GM23338 (cell line): ENCODE results near the gene KIF5A.
A peak's percentile ranks its signal among the peaks of the same experiment; 100 is the strongest.

ENCODE experiments used
- EZH2 ChIP-seq: fragments of 200-600 bp; sonication (generic); IDR thresholded peaks from one replicate; pipeline ENCODE4 v1.8.0; 2017; ENCODE audit warnings: antibody characterized with exemption, mild to moderate bottlenecking, low read depth; ENCODE audit not compliant: unreplicated experiment
- EZH2phosphoT487 ChIP-seq: fragments of 200-600 bp; sonication (generic); IDR thresholded peaks from one replicate; pipeline ENCODE4 v1.8.1; 2018; ENCODE audit warnings: antibody characterized with exemption; ENCODE audit not compliant: unreplicated experiment
- JUNB ChIP-seq: IDR thresholded peaks from one replicate; pipeline ENCODE4 v1.6.1; 2016; ENCODE audit warnings: antibody characterized with exemption; ENCODE audit not compliant: unreplicated experiment
- NANOG ChIP-seq: IDR thresholded peaks from 2 replicates; pipeline ENCODE4 v1.6.1; 2016; ENCODE audit warnings: antibody characterized with exemption, borderline replicate concordance
- POLR2AphosphoS5 ChIP-seq: IDR thresholded peaks from 2 replicates; pipeline ENCODE4 v1.6.1; 2016; ENCODE audit warnings: antibody characterized with exemption, low read depth
- REST ChIP-seq: IDR thresholded peaks from one replicate; pipeline ENCODE4 v1.6.1; 2018; ENCODE audit warnings: antibody characterized with exemption; ENCODE audit not compliant: unreplicated experiment
- TF ChIP-seq, protein P1 (sequence below), 2 experiments: fragments of 200-600 bp in 1 of 2; sonication (generic) in 1 of 2; conservative IDR thresholded peaks; 2 replicates each; pipeline versions ENCODE4 v1.5.1 to v1.6.1; 2016 to 2017; ENCODE audit warnings: antibody characterized with exemption in 2 of 2, low read depth in 2 of 2, mild to moderate bottlenecking in 2 of 2, moderate library complexity in 1 of 2

DNA sequence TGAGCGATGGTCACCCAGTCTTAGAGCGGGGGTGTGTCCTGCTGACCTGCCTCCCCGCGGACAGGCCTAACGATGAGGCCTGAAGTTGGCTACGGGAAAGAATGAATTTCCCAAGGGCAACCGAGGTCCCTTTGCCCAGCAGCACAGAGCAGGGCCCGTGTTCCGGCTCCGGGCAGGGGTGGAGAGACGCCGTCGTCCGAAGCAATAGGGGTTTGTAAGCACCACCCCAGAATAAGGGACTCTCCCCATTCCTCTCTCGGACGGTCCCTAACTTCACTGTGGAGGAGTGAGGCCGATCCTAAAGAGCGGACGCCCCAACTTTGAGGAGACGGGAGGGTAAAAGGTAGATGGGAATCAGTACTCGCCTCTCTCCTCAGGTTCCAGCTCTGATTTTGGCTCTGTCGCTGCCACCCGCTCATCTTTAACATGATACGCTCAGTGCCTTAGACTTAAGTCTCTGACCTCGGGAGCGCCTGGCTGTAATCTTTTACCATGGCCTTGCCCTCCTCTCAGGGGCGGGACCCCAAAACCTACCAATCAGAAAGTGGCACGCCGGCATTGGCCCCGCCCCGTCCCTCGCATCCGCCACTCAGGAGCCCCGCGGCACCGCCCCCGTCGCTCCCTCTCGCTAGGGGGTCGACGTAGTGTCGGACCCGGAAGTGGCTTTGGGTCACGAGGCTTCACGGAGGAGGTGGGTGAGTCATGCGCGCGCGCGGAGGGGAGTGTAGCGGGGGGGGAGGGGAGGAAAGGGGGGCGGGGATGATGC is 29.6 kb upstream of the KIF5A start, which contains the start of gene DDIT3:
- TF ChIP-seq POLR2AphosphoS5 (peak; percentile 99), EZH2phosphoT487 (no peak), JUNB (peak; percentile 68), NANOG (no peak), EZH2 (no peak), REST (no peak)
- TF ChIP-seq, protein P1, sequence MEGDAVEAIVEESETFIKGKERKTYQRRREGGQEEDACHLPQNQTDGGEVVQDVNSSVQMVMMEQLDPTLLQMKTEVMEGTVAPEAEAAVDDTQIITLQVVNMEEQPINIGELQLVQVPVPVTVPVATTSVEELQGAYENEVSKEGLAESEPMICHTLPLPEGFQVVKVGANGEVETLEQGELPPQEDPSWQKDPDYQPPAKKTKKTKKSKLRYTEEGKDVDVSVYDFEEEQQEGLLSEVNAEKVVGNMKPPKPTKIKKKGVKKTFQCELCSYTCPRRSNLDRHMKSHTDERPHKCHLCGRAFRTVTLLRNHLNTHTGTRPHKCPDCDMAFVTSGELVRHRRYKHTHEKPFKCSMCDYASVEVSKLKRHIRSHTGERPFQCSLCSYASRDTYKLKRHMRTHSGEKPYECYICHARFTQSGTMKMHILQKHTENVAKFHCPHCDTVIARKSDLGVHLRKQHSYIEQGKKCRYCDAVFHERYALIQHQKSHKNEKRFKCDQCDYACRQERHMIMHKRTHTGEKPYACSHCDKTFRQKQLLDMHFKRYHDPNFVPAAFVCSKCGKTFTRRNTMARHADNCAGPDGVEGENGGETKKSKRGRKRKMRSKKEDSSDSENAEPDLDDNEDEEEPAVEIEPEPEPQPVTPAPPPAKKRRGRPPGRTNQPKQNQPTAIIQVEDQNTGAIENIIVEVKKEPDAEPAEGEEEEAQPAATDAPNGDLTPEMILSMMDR (conservative IDR thresholded peaks at IDR 0.05; ENCODE audit: low read depth in 2 of 2) = no peak
